Measurements from ENCODE around the gene ROBO2.
A peak's percentile ranks its signal among the peaks of the same experiment; 100 is the strongest.

Gene ROBO2

DNA sequence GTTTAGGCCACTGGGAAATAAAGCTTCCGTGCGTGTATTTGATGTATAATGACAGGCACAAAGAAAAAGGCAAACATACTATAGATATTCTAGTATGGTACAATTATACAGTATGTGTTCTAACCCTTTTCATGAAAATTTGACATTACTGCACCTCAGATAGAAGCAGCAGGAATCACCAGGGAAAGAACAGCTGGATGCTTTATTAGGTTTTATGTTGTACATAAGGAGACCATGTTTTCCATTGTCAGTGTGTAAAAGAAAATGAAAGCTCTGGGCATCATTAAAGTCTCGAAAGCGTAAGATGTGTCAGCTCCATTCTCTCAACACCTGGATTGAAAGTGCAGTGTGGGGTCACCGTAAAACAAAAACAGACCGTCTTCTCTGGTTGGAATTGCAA lies 302.1 kb downstream of the ROBO2 start:
- no peaks in the 10 kb centered on the region for H3K9me3 ChIP-seq (ENCODE audit: insufficient read depth, low read depth, low read length)

DNA sequence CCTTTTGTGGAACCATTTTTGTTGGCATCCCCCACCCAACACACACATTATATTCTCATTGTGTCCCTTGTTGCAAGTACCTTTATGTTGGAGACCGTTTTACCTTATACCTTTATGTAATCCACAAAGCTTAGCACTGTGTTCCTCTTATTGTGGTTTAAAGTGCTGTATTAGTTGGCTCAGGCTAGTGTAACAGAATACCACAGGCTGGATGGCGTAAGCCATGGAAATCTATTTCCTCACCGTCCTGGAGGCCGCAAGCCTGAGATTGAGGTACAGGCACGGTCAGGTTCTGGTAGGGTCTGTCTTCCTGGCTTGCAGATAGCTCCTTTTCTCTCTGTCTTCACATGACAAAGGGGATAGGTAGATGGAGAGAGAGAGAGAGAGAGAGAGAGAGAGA lies 302.8 kb downstream of the ROBO2 start:
- Histone ChIP-seq H4K8ac (ENCODE audit: low read depth, low read length) (no peak overlapping the region), H2BK5ac (ENCODE audit: low read depth, low read length, poor library complexity) (no peak overlapping the region), H3K79me2 (ENCODE audit: control insufficient read depth, insufficient read depth, low read length, poor library complexity) (no peaks in the 10 kb centered on the region), H3K36me3 (ENCODE audit: control insufficient read depth in 1 of 2, insufficient read depth in 2 of 2, low read length in 2 of 2) (no peaks in the 10 kb centered on the region), H3K4me2 (ENCODE audit: low read length) (no peak overlapping the region), H2BK12ac (ENCODE audit: low read length) (no peak overlapping the region), H3K27ac (ENCODE audit: low read depth, low read length) (no peak overlapping the region), H3K9ac (ENCODE audit: low read length) (no peak overlapping the region), H3K23ac (ENCODE audit: low read length) (no peak overlapping the region), H2AFZ (ENCODE audit: insufficient read depth, low read length, poor library complexity) (no peak overlapping the region), H2AK5ac (ENCODE audit: low read length) (no peak overlapping the region), H3K18ac (ENCODE audit: low read length) (no peak overlapping the region), H4K91ac (ENCODE audit: low read depth, low read length) (no peak overlapping the region), H3K14ac (ENCODE audit: low read length) (no peak overlapping the region), H3K9me3 (ENCODE audit: insufficient read depth, low read depth, low read length) (no peaks in the 10 kb centered on the region), H3K4ac (ENCODE audit: low read depth, low read length) (no peak overlapping the region), H3K79me1 (ENCODE audit: low read length) (no peaks in the 10 kb centered on the region), H3K4me3 (ENCODE audit: low read depth, low read length) (no peak overlapping the region), H2BK120ac (ENCODE audit: insufficient read depth, low read length, poor library complexity) (no peak overlapping the region), H3K27me3 (ENCODE audit: insufficient read depth, low read length) (no peaks in the 10 kb centered on the region), H4K12ac (ENCODE audit: low read depth, low read length) (no peak overlapping the region), H3K4me1 (ENCODE audit: control insufficient read depth in 1 of 2, insufficient read depth in 2 of 2, low read length in 2 of 2) (no peaks in the 10 kb centered on the region)
- no peak for DNase-seq
- WGBS (ENCODE audit: extremely low coverage, insufficient coverage, insufficient read length) = no CpG with 5 or more reads among the region's 5 CpGs

More for the DNA sequence above, 302.1 kb downstream of the ROBO2 start:
- no peak for DNase-seq
- H3K36me3 ChIP-seq (ENCODE audit: control insufficient read depth in 1 of 2, insufficient read depth in 2 of 2, low read length in 2 of 2) = no peaks in the 10 kb centered on the region
- no peak overlapping the region for H2AFZ ChIP-seq (ENCODE audit: insufficient read depth, low read length, poor library complexity)
- H3K79me1 ChIP-seq (ENCODE audit: low read length) = no peaks in the 10 kb centered on the region
- H2BK12ac ChIP-seq (ENCODE audit: low read length) = no peak overlapping the region
- no peak overlapping the region for H2BK120ac ChIP-seq (ENCODE audit: insufficient read depth, low read length, poor library complexity)
- H3K4me3 ChIP-seq (ENCODE audit: low read depth, low read length) = no peak overlapping the region
- H4K91ac ChIP-seq (ENCODE audit: low read depth, low read length) = no peak overlapping the region
- H2AK5ac ChIP-seq (ENCODE audit: low read length) = no peak overlapping the region
- H4K12ac ChIP-seq (ENCODE audit: low read depth, low read length) = no peak overlapping the region
- H3K4me1 ChIP-seq (ENCODE audit: control insufficient read depth in 1 of 2, insufficient read depth in 2 of 2, low read length in 2 of 2) = no peaks in the 10 kb centered on the region
- H4K8ac ChIP-seq (ENCODE audit: low read depth, low read length) = no peak overlapping the region
- no peak overlapping the region for H3K23ac ChIP-seq (ENCODE audit: low read length)
- WGBS (ENCODE audit: extremely low coverage, insufficient coverage, insufficient read length) = no CpG with 5 or more reads among the region's 6 CpGs
- H3K14ac ChIP-seq (ENCODE audit: low read length) = no peak overlapping the region
- no peak overlapping the region for H2BK5ac ChIP-seq (ENCODE audit: low read depth, low read length, poor library complexity)
- no peaks in the 10 kb centered on the region for H3K27me3 ChIP-seq (ENCODE audit: insufficient read depth, low read length)
- H3K4ac ChIP-seq (ENCODE audit: low read depth, low read length) = no peak overlapping the region
- no peak overlapping the region for H3K27ac ChIP-seq (ENCODE audit: low read depth, low read length)
- H3K18ac ChIP-seq (ENCODE audit: low read length) = no peak overlapping the region
- no peak overlapping the region for H3K9ac ChIP-seq (ENCODE audit: low read length)
- H3K79me2 ChIP-seq (ENCODE audit: control insufficient read depth, insufficient read depth, low read length, poor library complexity) = no peaks in the 10 kb centered on the region
- no peak overlapping the region for H3K4me2 ChIP-seq (ENCODE audit: low read length)

DNA sequence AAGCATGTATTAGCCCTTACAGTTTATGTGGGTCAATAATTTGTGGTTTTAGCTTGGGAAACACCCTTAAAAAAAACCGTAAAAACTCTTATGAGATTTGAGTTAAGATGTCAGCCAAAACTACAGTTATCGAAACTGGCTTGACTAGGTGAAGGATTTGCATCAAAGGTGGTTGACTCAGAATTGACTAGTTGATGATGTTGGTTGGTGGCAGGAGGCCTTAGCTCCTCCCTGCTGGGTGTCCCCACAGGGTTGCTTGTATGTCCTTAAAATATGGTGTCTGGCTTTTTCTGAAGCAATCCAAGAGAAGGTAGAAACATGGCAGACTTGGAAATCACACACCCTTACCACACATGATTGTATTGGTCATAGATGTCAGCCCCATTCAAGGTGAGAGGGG lies 305.1 kb downstream of the ROBO2 start:
- Histone ChIP-seq H3K79me2 (ENCODE audit: control insufficient read depth, insufficient read depth, low read length, poor library complexity) (no peaks in the 10 kb centered on the region), H3K14ac (ENCODE audit: low read length) (no peak overlapping the region)
- no CpG with 5 or more reads among the region's 2 CpGs for WGBS (ENCODE audit: extremely low coverage, insufficient coverage, insufficient read length)

DNA sequence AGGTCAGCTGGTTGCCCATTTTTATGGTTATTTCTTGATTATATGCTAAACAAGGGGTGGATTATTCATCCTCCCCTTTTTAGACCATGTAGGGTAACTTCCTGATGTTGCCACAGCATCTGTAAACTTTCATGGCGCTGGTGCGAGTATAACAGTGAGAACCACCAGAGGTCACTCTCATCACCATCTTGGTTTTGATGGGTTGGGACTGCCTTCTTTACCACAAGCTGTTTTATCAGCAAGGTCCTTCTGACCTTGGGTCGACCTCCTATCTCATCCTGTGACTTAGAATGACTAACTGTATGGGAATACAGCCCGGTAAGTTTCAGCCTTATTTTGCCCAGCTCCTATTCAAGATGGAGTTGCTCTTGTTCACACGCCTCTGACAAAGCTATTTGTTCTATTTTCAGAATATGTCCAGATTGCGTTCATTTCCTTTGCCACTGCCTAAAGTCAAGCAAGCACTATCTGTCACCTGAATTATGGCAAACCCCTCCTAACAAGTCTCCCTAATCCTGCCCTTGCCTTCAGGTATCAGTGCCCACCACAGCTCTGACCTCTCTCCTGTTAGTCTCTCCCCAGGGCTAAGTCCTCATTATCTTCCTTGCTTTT lies 308.5 kb downstream of the ROBO2 start:
- Histone ChIP-seq H3K4me3 (ENCODE audit: low read depth, low read length) (no peak overlapping the region), H2BK12ac (ENCODE audit: low read length) (no peak overlapping the region), H3K14ac (ENCODE audit: low read length) (no peak overlapping the region), H4K12ac (ENCODE audit: low read depth, low read length) (no peak overlapping the region), H2AK5ac (ENCODE audit: low read length) (no peak overlapping the region), H3K18ac (ENCODE audit: low read length) (no peak overlapping the region), H4K8ac (ENCODE audit: low read depth, low read length) (no peak overlapping the region), H3K4ac (ENCODE audit: low read depth, low read length) (no peak overlapping the region), H2AFZ (ENCODE audit: insufficient read depth, low read length, poor library complexity) (no peak overlapping the region), H3K79me1 (ENCODE audit: low read length) (no peaks in the 10 kb centered on the region), H3K23ac (ENCODE audit: low read length) (no peak overlapping the region), H4K91ac (ENCODE audit: low read depth, low read length) (no peak overlapping the region), H3K4me2 (ENCODE audit: low read length) (no peak overlapping the region), H3K9me3 (ENCODE audit: insufficient read depth, low read depth, low read length) (no peaks in the 10 kb centered on the region), H3K27ac (ENCODE audit: low read depth, low read length) (no peak overlapping the region), H3K27me3 (ENCODE audit: insufficient read depth, low read length) (no peaks in the 10 kb centered on the region), H2BK120ac (ENCODE audit: insufficient read depth, low read length, poor library complexity) (no peak overlapping the region), H3K36me3 (ENCODE audit: control insufficient read depth in 1 of 2, insufficient read depth in 2 of 2, low read length in 2 of 2) (no peaks in the 10 kb centered on the region), H2BK5ac (ENCODE audit: low read depth, low read length, poor library complexity) (no peak overlapping the region), H3K9ac (ENCODE audit: low read length) (no peak overlapping the region), H3K4me1 (ENCODE audit: control insufficient read depth in 1 of 2, insufficient read depth in 2 of 2, low read length in 2 of 2) (no peaks in the 10 kb centered on the region), H3K79me2 (ENCODE audit: control insufficient read depth, insufficient read depth, low read length, poor library complexity) (no peaks in the 10 kb centered on the region)
- no CpG with 5 or more reads among the region's 6 CpGs for WGBS (ENCODE audit: extremely low coverage, insufficient coverage, insufficient read length)
- peak in 1 of 2 donors; percentile 5 for DNase-seq

More for the DNA sequence above, 305.1 kb downstream of the ROBO2 start:
- H3K27ac ChIP-seq (ENCODE audit: low read depth, low read length) = no peak overlapping the region
- no peak overlapping the region for H3K4me2 ChIP-seq (ENCODE audit: low read length)
- H3K9me3 ChIP-seq (ENCODE audit: insufficient read depth, low read depth, low read length) = no peaks in the 10 kb centered on the region
- H4K8ac ChIP-seq (ENCODE audit: low read depth, low read length) = no peak overlapping the region
- no peaks in the 10 kb centered on the region for H3K4me1 ChIP-seq (ENCODE audit: control insufficient read depth in 1 of 2, insufficient read depth in 2 of 2, low read length in 2 of 2)
- H4K12ac ChIP-seq (ENCODE audit: low read depth, low read length) = no peak overlapping the region
- no peak overlapping the region for H2BK120ac ChIP-seq (ENCODE audit: insufficient read depth, low read length, poor library complexity)
- H2BK12ac ChIP-seq (ENCODE audit: low read length) = no peak overlapping the region
- no peak overlapping the region for H3K4ac ChIP-seq (ENCODE audit: low read depth, low read length)
- no peak overlapping the region for H3K4me3 ChIP-seq (ENCODE audit: low read depth, low read length)
- no peaks in the 10 kb centered on the region for H3K27me3 ChIP-seq (ENCODE audit: insufficient read depth, low read length)
- no peak overlapping the region for H4K91ac ChIP-seq (ENCODE audit: low read depth, low read length)
- no peak overlapping the region for H3K23ac ChIP-seq (ENCODE audit: low read length)
- H2BK5ac ChIP-seq (ENCODE audit: low read depth, low read length, poor library complexity) = no peak overlapping the region
- H3K9ac ChIP-seq (ENCODE audit: low read length) = no peak overlapping the region
- no peak overlapping the region for H2AK5ac ChIP-seq (ENCODE audit: low read length)
- no peak overlapping the region for H3K18ac ChIP-seq (ENCODE audit: low read length)
- no peak for DNase-seq
- H3K79me1 ChIP-seq (ENCODE audit: low read length) = no peaks in the 10 kb centered on the region
- no peak overlapping the region for H2AFZ ChIP-seq (ENCODE audit: insufficient read depth, low read length, poor library complexity)
- no peaks in the 10 kb centered on the region for H3K36me3 ChIP-seq (ENCODE audit: control insufficient read depth in 1 of 2, insufficient read depth in 2 of 2, low read length in 2 of 2)

Data from trophoblast cell (in vitro differentiated cells and primary cell).